ENCODE measurements around the gene ZSCAN30. TPM values are rescaled to one million over a fixed set of nuclear protein-coding genes. Genes with fewer than 3 reads are reported as not detected.

The ZSCAN30 gene
- total and polyA plus RNA-seq, 10 of the 15 experiments (the other 5 are each of a cell fraction or from before 2014, with no cell fraction given): 2.7 to 15.7 (median 11.2) TPM

DNA sequence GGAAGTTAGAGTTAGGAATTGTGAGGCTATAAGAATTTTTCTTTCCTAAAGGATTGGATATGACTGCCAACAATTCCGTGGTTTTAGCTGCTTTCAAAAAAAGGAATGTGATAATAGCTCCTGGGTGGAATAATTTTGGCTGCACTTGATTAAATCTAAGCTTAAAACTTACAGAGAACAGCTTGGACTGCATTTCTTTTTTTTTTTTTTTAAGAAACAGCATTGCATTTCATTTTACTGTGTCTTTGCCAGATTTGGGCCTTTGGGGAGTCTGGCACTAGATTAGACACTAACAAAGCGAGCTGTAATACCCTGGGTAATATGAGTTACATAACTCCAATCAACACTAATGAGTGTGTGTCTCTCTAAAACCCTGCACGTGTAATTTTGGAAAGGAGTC, 87.0 kb downstream of the ZSCAN30 start:
- FAIRE-seq (no peak), ATAC-seq (no peak), DNase-seq (ENCODE audit: low read depth, low spot score) (no peak)
- in situ Hi-C loops (cut with MboI): no loop called here
- Histone ChIP-seq H3K4me1 (ENCODE audit: control insufficient read depth, insufficient read depth, low read length) (no peaks in the 10 kb centered on the region), H3K4me3 (no peak overlapping the region), H3K4me2 (ENCODE audit: control insufficient read depth, insufficient read depth) (no peak overlapping the region), H2AFZ (ENCODE audit: control insufficient read depth, low read depth, low read length) (no peak overlapping the region), H3K27ac (ENCODE audit: control insufficient read depth, insufficient read depth) (no peak overlapping the region), H3K36me3 (ENCODE audit: control insufficient read depth in 2 of 2, insufficient read depth in 2 of 2, low read length in 1 of 2) (no peaks in the 10 kb centered on the region), H3K9me3 (replicated peaks; ENCODE audit: control insufficient read depth, insufficient read depth, low read length) (no peaks in the 10 kb centered on the region; the same call in 2 of the 3 replicates), H3K79me2 (ENCODE audit: control insufficient read depth, insufficient read depth, low read length) (no peaks in the 10 kb centered on the region), H3K9ac (ENCODE audit: control insufficient read depth, insufficient read depth, low read length) (no peak overlapping the region), H4K20me1 (ENCODE audit: control insufficient read depth, insufficient read depth) (no peaks in the 10 kb centered on the region; the same call in 1 of the 2 replicates), H3K27me3 (replicated peaks in 1 of 2; ENCODE audit: control insufficient read depth in 2 of 2, insufficient read depth in 2 of 2, low read length in 1 of 2) (no peaks in the 10 kb centered on the region)
- TF ChIP-seq, protein P1, sequence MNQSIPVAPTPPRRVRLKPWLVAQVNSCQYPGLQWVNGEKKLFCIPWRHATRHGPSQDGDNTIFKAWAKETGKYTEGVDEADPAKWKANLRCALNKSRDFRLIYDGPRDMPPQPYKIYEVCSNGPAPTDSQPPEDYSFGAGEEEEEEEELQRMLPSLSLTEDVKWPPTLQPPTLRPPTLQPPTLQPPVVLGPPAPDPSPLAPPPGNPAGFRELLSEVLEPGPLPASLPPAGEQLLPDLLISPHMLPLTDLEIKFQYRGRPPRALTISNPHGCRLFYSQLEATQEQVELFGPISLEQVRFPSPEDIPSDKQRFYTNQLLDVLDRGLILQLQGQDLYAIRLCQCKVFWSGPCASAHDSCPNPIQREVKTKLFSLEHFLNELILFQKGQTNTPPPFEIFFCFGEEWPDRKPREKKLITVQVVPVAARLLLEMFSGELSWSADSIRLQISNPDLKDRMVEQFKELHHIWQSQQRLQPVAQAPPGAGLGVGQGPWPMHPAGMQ (IDR thresholded peaks at IDR 0.05; ENCODE audit: borderline replicate concordance): no peak
- TF ChIP-seq HDGF (IDR thresholded peaks at IDR 0.05) (no peak), EED (IDR thresholded peaks at IDR 0.05; ENCODE audit: low read depth) (no peak), IKZF1 (conservative IDR thresholded peaks at IDR 0.05) (no peak), KLF5 (IDR thresholded peaks at IDR 0.05; ENCODE audit: partially characterized antibody) (no peak), RFX5 (IDR thresholded peaks at IDR 0.05; ENCODE audit: low read depth, low read length) (no peak), ZZZ3 (IDR thresholded peaks at IDR 0.05; ENCODE audit: control insufficient read depth, insufficient read length, low read depth) (no peak), CBX3 (IDR thresholded peaks at IDR 0.05; ENCODE audit: borderline replicate concordance, low read depth) (no peak), STAT3 (IDR thresholded peaks at IDR 0.05; ENCODE audit: low read depth, low read length) (no peak)
- TF ChIP-seq, protein P2, sequence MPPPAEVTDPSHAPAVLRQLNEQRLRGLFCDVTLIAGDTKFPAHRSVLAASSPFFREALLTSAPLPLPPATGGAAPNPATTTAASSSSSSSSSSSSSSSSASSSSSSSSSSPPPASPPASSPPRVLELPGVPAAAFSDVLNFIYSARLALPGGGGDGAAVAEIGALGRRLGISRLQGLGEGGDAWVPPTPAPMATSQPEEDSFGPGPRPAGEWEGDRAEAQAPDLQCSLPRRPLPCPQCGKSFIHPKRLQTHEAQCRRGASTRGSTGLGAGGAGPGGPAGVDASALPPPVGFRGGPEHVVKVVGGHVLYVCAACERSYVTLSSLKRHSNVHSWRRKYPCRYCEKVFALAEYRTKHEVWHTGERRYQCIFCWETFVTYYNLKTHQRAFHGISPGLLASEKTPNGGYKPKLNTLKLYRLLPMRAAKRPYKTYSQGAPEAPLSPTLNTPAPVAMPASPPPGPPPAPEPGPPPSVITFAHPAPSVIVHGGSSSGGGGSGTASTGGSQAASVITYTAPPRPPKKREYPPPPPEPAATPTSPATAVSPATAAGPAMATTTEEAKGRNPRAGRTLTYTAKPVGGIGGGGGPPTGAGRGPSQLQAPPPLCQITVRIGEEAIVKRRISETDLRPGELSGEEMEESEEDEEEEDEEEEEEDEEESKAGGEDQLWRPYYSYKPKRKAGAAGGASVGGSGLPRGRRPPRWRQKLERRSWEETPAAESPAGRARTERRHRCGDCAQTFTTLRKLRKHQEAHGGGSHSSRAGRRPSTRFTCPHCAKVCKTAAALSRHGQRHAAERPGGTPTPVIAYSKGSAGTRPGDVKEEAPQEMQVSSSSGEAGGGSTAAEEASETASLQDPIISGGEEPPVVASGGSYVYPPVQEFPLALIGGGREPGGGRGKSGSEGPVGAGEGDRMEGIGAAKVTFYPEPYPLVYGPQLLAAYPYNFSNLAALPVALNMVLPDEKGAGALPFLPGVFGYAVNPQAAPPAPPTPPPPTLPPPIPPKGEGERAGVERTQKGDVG (CRISPR knock-in tag; IDR thresholded peaks at IDR 0.05): no peak
- BruUV-seq (replicated peaks): no TSS peak
- RAD21 ChIA-PET (ENCODE audit: unreplicated experiment): no interaction called here
- SMC1A ChIA-PET (ENCODE audit: uncharacterized antibody, unreplicated experiment): interaction anchor here (1.1 to 2.4 kb wide), 5 partner anchors 10 to 197 kb away, joined by 3 to 8 read pairs (median 4); no protein-coding TSS in a partner anchor
- intact Hi-C loops (cut with micrococcal nuclease; ENCODE audit: unreplicated experiment): no loop called here
- POLR2A ChIA-PET: no interaction called here
- CTCF ChIA-PET: interaction anchor here (0.6 to 1.5 kb wide), 5 partner anchors 12 to 167 kb away, joined by 3 to 6 read pairs (median 4); no protein-coding TSS in a partner anchor
- WGBS (ENCODE audit: insufficient coverage, insufficient replicate concordance, low lambda C conversion rate, missing lambda C conversion rate): 23% methylated on average over 3 of the region's 3 CpGs

Data from GM12878 (cell line).